HG02970 (cell line): ENCODE measurements around the gene ZNF143.

Experiments used
- ATAC-seq: cut with Tn5 transposase; IDR thresholded peaks from one replicate; pipeline ENCODE4 v1.9.1; 2021; ENCODE audit warnings: mild to moderate bottlenecking, moderate library complexity, moderate number of reproducible peaks; ENCODE audit not compliant: unreplicated experiment, low FRiP score

Gene ZNF143

DNA sequence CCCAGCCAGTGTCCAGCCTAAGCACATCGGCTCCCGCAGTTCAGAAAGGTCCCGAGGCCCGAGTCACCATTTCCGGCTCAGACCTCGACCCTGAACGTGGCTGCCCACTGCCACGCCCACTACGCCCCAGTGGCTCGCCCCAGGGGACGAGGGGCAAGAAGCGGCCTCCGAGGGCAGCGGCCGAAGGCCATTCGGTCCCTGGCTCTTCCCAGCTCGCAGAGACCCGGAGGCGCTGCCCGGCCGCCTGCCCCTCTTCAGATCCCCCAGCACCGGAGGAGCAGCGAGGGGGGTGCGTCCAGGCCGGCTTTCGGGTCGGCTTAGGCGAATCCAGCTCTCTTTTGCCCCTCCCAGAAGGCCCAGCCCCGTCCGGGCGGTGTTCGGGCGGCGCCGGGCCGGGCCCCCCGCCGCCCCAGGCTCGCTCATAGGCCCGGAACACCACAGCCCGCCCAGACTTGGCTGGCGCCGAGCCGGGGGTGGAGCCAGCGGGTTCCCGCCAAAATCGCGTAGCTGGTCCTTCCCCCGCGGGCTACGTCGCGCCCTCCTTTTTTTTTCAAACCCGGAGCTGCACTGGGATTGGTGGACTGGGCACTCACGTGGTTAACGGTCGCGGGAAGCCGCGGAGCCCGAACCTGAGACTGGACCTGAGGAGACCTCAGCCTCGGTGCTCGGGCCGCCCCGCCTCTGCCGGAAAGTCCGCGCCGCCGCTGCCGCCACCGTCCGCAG, 112.4 kb downstream of the ZNF143 start, which contains the start of gene WEE1:
Gene WEE1, plus strand, starts transcription at position 619 of the 723 bp plus-strand sequence. CDS start 264 bp downstream, outside the sequence.
- peak; percentile 87 for ATAC-seq

DNA sequence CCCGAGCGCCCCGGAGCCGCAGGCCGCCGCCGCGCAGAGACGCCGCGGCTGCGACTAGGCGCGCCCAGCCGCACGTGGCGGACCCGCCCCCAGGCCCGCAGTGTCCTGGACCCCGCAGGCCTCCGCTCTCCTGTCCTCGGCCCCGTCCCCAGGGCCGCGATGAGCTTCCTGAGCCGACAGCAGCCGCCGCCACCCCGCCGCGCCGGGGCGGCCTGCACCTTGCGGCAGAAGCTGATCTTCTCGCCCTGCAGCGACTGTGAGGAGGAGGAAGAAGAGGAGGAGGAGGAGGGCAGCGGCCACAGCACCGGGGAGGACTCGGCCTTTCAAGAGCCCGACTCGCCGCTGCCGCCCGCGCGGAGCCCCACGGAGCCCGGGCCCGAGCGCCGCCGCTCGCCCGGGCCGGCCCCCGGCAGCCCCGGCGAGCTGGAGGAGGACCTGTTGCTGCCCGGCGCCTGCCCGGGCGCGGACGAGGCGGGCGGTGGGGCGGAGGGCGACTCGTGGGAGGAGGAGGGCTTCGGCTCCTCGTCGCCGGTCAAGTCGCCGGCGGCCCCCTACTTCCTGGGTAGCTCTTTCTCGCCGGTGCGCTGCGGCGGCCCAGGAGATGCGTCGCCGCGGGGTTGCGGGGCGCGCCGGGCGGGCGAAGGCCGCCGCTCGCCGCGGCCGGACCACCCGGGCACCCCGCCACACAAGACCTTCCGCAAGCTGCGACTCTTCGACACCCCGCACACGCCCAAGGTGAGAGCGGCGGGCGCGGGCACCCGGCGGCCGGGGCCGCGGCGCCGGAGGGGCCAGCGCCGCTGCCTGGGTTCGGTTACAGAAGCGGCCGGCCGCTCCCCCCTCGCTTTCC, 113.2 kb downstream of the ZNF143 start:
- peak; percentile 6 for ATAC-seq

DNA sequence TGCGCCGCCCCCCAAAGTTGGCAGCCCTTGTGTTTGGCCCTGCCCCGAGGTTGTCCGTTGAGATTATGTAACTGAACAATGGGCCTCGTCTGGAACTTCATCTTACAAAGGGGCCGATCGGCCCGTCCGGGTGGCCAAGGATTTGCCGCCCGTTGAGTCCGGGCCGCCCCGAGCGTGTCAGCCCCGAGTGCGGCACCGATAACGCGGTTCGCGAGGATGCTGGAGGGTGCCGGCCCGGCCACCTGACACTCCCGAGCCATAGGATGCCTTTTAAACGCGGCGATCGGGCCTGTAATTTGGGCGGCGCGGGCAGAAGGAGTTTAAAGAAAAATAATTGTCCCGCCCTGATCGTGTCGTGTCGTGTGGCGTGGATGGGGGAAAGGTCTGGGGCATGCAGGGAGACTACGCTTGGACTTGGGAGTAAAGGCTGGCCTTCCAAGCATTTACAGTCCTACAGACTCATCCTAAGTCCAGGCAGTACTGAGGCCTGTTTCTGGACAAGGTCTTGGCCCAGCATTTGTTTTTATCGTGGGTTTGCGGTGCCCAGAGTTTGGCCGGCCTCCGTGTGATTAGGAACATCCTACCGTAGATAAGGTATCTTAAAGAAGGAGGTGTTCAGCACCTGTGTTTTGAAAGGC, 113.9 kb downstream of the ZNF143 start:
- no peak for ATAC-seq

DNA sequence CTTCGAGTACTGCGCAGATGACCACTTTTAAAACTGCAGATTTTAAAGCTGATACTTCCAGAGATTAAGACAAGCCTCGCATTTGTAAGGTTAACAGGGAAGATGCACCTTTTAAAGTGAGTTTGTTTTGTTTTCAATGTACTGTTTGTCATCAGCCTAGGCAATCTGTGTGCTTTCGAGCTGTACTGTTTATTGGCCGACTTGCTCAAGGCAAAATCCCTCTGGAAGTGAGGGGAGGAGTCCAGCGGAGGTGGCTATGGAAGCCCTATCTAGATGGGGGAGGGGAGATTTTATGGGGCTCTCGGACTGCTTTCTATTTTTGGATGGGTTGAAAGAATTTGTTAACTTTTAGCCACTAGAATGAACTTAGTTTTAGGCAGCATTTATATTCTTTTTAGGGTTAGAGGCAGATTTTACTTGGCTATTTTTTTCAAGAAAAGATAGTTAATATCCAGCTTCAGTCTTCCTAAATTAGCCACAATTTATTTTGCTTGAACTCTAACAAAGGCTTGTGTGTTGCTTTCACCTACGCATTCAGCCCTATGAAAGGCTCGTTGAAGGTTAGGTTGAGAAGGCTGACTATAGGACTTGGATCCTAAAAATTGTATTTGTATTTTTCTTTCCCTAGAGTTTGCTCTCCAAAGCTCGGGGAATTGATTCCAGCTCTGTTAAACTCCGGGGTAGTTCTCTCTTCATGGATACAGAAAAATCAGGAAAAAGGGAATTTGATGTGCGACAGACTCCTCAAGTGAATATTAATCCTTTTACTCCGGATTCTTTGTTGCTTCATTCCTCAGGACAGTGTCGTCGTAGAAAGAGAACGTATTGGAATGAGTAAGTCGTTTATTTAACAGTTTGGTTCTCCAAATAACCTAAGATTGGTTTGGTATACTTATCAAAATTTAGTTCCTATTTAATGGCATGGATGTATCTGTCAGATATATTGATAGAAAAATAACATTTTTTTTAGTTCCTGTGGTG, 114.7 kb downstream of the ZNF143 start:
- no peak for ATAC-seq

DNA sequence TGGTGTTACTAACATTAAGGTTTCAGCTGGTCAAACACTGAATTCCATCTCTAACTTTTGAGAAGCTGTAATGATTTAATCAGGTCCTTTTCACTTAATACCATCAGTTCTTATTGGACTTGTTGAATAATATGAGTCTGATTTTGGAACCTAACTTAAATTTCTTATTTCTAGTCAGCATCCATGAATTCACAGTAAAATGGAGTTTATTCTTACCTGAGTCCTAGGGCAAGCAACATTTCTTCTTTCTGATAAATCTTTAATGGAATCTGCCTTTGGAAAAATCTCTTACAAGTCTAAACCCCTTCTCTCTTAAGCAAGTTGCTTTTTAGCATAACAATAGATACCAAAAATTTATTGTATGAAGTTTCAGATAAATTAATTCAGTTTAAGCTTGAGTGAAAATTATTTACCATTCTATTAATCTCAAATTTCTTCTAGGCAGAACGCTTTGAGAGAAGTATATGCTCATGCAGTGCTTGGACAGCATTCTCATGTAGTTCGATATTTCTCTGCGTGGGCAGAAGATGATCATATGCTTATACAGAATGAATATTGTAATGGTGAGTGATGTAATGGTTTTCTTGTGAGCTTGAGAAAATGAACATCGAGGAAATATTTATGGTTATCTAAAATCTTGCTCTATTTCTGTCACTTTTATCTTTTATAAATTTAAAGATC, 116.0 kb downstream of the ZNF143 start:
- no peak for ATAC-seq

DNA sequence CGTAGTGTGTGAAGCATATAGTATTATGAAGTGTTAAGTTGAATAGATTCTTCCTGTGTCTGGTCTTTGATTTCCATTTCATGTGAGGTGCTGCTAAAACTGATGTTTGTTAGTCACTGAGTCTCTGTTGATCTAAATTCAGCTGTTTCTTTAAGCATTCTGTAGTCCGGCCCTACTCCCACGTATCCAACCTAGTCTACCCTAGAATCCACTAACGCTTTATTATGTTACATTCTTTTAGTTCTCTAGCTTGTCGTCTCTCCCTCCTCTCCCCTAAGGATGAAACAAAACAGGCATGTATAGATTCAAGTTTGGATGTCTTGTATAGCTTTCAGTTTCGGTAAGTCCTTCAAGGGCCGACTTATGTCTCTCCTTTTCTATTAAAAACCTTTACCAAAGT, 116.7 kb downstream of the ZNF143 start:
- ATAC-seq: no peak
